AG04450 (cell line): ENCODE results near the gene SDK1. TPM values are rescaled to one million over a fixed set of nuclear protein-coding genes. Genes with fewer than 3 reads are reported as not detected.

ENCODE experiments used
- CTCF ChIA-PET: fragments of 300-600, 350-600 bp; formaldehyde crosslinking; extraction: SDS; loops from one replicate; lab custom pipeline; 2022; ENCODE audit warnings: antibody characterized with exemption, inconsistent platforms; lab: Charles Lee
- POLR2A ChIA-PET: fragments of 350-600 bp; formaldehyde crosslinking; extraction: SDS; loops from one replicate; lab custom pipeline; 2021; ENCODE audit warnings: antibody characterized with exemption, inconsistent platforms; lab: Yijun Ruan, JAX
- DNase-seq: peaks from one replicate; pipeline ENCODE4 v3.0.0-alpha.2; 2011; ENCODE audit warnings: low read depth, low spot score
- H3K27ac ChIP-seq: one replicate; pipeline ENCODE4 v1.5.1; 2012; ENCODE audit warnings: low read depth, low read length, control low read depth
- H3K27me3 ChIP-seq: one replicate; pipeline ENCODE4 v1.6.0; 2012; ENCODE audit warnings: low read length; ENCODE audit not compliant: control insufficient read depth, insufficient read depth
- H3K4me3 ChIP-seq: 2 replicates; pipeline ENCODE4 v1.5.1; 2011; ENCODE audit warnings: mild to moderate bottlenecking, low read depth, low read length, control low read depth
- H3K9me3 ChIP-seq: 2 replicates; pipeline ENCODE4 v1.5.1; 2012; ENCODE audit warnings: low read length; ENCODE audit not compliant: control insufficient read depth, insufficient read depth
- CTCF ChIP-seq: IDR thresholded peaks from 2 replicates; pipeline ENCODE4 v1.5.1; 2011; ENCODE audit warnings: low read depth, low read length, control low read depth, inconsistent platforms
- polyA plus RNA-seq: library from polyadenylated mRNA; depleted of rRNA; stranded (reverse); fragments of >200 nt; gene quantifications from 2 replicates; pipeline ENCODE4 v1.2.3, GENCODE V29; 2011

SDK1 gene
- polyA plus RNA-seq, 1 experiment = 2.2 TPM

GRCh38 chr7:4138866-4139265 is 837.8 kb downstream of the SDK1 start:
- DNase-seq = no peak

GRCh38 chr7:4139656-4140625 is 838.9 kb downstream of the SDK1 start:
- Histone ChIP-seq H3K27me3 (no peaks in the 10 kb centered on the region), H3K9me3 (peaks cover 76% of the 10 kb centered on the region), H3K4me3 (no peak overlapping the region), H3K27ac (no peak overlapping the region)
- TF ChIP-seq CTCF = no peak
- ChIA-PET CTCF (no interaction called here), POLR2A (no interaction called here)
- no peak for DNase-seq

More at GRCh38 chr7:4138866-4139265, 837.8 kb downstream of the SDK1 start:
- no peak for TF ChIP-seq CTCF
- CTCF ChIA-PET = no interaction called here
- no peak overlapping the region for H3K27ac ChIP-seq
- no peaks in the 10 kb centered on the region for H3K27me3 ChIP-seq
- H3K9me3 ChIP-seq = peaks cover 77% of the 10 kb centered on the region
- H3K4me3 ChIP-seq = no peak overlapping the region
- POLR2A ChIA-PET = no interaction called here

GRCh38 chr7:4140933-4141332 is 839.9 kb downstream of the SDK1 start:
- CTCF ChIA-PET = no interaction called here
- no peak for TF ChIP-seq CTCF
- no peak for DNase-seq

GRCh38 chr7:4143006-4143405 is 842.0 kb downstream of the SDK1 start:
- POLR2A ChIA-PET = no interaction called here
- Histone ChIP-seq H3K27ac (no peak overlapping the region), H3K27me3 (no peaks in the 10 kb centered on the region)

More at GRCh38 chr7:4140933-4141332, 839.9 kb downstream of the SDK1 start:
- POLR2A ChIA-PET = no interaction called here
- H3K27ac ChIP-seq = no peak overlapping the region
- no peaks in the 10 kb centered on the region for H3K27me3 ChIP-seq
- no peak overlapping the region for H3K4me3 ChIP-seq
- peaks cover 76% of the 10 kb centered on the region for H3K9me3 ChIP-seq

More at GRCh38 chr7:4143006-4143405, 842.0 kb downstream of the SDK1 start:
- no peak overlapping the region for H3K4me3 ChIP-seq
- CTCF ChIA-PET = no interaction called here
- peaks cover 79% of the 10 kb centered on the region for H3K9me3 ChIP-seq
- DNase-seq = no peak
- no peak for TF ChIP-seq CTCF
